Neuron (in vitro differentiated cells): ENCODE data around the gene HOMER1.

ENCODE experiments used
- H2AFZ ChIP-seq: one replicate; pipeline ENCODE4 v1.6.1; 2013; ENCODE audit warnings: low read depth, mild to moderate bottlenecking, inconsistent platforms, low read length, moderate library complexity
- H3K27me3 ChIP-seq: one replicate; pipeline ENCODE4 v1.6.1; 2013; ENCODE audit warnings: low read length; ENCODE audit not compliant: insufficient read depth
- H3K36me3 ChIP-seq: one replicate; pipeline ENCODE4 v1.6.1; 2013; ENCODE audit warnings: low read length; ENCODE audit not compliant: insufficient read depth
- H3K4me1 ChIP-seq: one replicate; pipeline ENCODE4 v1.6.1; 2013; ENCODE audit warnings: low read length; ENCODE audit not compliant: insufficient read depth
- H3K4me3 ChIP-seq: 2 replicates; pipeline ENCODE4 v1.5.1; 2013; ENCODE audit warnings: mild to moderate bottlenecking, low read length, moderate library complexity
- H3K9me3 ChIP-seq: one replicate; pipeline ENCODE4 v1.6.1; 2013; ENCODE audit warnings: low read length

Gene HOMER1

DNA sequence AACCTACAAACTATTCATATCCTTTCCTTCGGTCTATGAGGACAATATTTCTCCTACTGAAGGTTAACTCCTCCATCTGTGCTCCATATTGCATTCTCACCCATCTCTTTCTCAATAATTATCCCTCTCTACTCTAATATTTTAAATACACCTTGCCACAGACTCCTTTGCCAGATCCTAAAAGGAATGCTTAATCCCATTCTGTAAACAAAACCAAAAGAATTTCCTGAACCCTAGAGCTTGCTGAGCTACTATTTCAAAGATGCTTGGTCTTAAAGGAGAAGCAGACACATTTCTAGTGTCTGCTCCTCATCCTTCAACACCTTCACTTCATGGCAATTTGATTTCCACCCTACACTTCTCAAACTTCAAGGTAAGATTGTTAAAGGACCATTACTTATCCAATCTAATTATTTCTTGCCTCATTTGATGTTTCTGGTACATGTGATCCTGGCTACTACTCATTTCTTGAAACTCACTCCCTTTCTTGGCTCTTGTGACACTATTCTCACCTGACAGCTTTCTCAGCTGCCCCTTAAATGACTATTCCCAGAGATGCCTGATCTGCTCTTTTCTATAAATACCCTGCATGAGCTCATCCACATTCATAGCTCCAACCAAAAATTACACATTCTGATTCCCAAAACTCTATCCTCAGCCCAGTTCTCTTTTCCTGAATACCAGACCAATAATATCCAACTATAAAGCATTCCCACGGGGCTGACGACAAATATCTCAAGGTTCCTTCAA is 20.2 kb downstream of the HOMER1 start:
- H3K9me3 ChIP-seq = no peaks in the 10 kb centered on the region
- no peak overlapping the region for H3K4me3 ChIP-seq
- no peaks in the 10 kb centered on the region for H3K4me1 ChIP-seq
- no peak overlapping the region for H2AFZ ChIP-seq
- H3K36me3 ChIP-seq = no peaks in the 10 kb centered on the region
- no peaks in the 10 kb centered on the region for H3K27me3 ChIP-seq

DNA sequence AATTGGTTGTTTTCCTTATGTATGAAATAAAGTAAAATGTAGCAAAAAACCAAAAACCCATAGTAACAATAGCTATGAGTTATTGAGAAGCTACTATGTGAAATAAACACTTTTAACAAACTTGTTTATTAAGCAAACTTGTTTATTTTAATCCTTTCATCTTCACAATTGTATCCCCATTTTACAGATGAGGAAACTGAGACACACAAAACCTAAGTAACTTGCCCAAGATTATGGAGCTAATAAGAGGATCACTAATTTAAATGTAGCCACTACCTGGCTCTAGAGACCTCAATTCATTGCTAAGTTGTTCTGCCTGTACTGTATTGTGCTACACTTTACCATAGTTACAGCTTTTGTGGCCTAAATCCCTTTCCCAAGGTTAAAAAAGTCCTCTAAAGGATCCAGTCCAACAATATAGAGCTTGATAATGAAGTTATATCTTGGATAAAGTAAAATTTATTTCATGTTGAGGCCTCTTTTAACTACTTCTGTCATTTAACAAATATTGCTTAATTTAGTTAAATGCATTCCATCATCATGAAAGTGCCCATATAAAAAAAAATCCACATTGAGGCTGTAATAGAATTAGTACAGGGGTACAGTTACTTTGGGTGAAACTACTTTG is 22.1 kb downstream of the HOMER1 start:
- Histone ChIP-seq H3K36me3 (no peaks in the 10 kb centered on the region), H3K4me3 (no peak overlapping the region), H2AFZ (no peak overlapping the region), H3K4me1 (no peaks in the 10 kb centered on the region), H3K9me3 (no peaks in the 10 kb centered on the region), H3K27me3 (no peaks in the 10 kb centered on the region)

DNA sequence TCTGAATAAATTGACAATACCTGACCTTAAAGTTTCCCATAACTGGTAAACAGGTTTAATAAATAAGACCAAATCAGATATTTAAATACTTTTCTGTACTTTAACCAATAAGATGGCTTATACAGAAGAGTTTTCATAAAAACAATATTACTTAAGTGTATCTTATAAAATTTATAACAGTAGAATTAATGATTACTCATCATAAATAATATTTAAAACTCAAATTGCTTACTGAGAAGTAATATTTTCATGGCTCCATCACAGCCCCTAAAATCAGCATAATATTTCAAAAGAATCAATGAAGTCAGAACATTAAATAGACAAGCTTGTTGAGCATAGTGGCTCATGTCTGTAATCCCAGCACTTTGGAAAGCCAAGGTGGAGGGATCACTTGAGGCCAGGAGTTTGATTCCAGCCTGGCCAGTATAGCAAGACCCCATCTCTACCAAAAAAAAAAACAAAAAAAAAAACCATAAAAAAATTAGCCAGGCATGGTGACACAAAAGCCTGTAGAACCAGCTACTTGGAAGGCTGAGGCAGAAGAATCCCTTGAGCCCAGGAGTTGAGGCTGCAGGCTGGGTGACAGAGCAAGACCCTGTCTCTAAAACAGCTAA is 23.5 kb downstream of the HOMER1 start:
- Histone ChIP-seq H2AFZ (no peak overlapping the region), H3K9me3 (no peaks in the 10 kb centered on the region), H3K4me3 (no peak overlapping the region), H3K4me1 (no peaks in the 10 kb centered on the region), H3K27me3 (no peaks in the 10 kb centered on the region), H3K36me3 (no peaks in the 10 kb centered on the region)

DNA sequence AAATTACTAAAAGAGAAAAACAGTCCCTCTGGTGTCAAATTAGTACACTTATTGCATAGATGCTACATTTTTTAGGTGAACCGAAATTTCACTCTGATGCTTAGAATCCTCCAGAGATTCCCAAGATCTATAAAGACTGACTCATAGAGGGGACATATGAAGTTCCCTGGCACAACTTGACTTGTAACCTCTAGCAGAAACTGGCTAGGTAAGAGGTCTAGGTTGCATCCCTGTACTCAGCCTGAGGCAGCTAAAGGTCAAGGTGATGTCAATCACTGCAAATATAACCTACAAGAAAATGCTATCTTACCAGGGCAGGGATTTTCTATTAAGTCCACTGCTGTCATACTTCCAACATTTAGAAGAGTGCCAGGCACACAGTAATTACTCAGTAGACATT is 24.2 kb downstream of the HOMER1 start:
- H3K27me3 ChIP-seq = no peaks in the 10 kb centered on the region
- H3K4me1 ChIP-seq = no peaks in the 10 kb centered on the region
- no peak overlapping the region for H3K4me3 ChIP-seq
- no peak overlapping the region for H2AFZ ChIP-seq
- H3K9me3 ChIP-seq = no peaks in the 10 kb centered on the region
- H3K36me3 ChIP-seq = no peaks in the 10 kb centered on the region

DNA sequence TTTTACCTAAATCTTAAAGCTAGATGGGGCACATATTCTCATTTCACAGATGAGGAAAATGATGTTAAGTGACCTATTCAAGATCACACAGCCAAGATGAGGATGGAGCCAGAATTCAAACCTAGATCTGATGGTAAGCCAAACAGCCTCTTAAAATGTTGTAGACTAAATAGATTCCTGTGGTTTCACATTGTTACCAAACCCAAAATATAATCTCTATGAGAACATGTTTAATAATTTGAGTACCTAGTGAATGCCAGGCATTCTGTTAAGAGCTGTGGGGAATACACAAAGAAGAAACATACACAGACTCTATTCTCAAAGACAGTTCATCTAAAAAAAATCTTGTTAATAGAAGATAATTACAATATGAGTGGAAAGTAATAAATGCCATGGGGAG is 25.2 kb downstream of the HOMER1 start:
- no peak overlapping the region for H3K4me3 ChIP-seq
- no peak overlapping the region for H2AFZ ChIP-seq
- H3K4me1 ChIP-seq = no peaks in the 10 kb centered on the region
- H3K36me3 ChIP-seq = no peaks in the 10 kb centered on the region
- H3K9me3 ChIP-seq = no peaks in the 10 kb centered on the region
- no peaks in the 10 kb centered on the region for H3K27me3 ChIP-seq

DNA sequence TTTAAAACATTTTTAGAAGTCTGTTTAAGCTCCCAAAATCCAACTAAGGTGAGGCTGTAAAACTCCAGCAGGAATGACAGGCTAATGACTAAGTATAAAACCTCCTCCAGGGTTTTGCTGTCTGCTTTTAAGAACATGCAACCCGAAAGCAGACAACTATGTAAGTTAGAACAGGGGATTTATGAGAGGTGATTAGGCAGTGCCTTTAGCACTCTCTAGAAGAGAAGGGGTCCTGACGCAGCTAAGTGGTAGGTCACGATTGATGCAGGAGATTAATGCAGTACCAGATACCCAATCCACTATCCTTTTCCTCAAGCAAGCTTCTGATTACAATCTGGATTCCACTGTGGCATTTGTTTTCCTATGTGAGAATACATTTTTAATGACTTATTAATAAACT is 25.9 kb downstream of the HOMER1 start:
- Histone ChIP-seq H3K9me3 (no peaks in the 10 kb centered on the region), H3K36me3 (no peaks in the 10 kb centered on the region), H3K27me3 (no peaks in the 10 kb centered on the region), H2AFZ (no peak overlapping the region), H3K4me3 (no peak overlapping the region), H3K4me1 (no peaks in the 10 kb centered on the region)

DNA sequence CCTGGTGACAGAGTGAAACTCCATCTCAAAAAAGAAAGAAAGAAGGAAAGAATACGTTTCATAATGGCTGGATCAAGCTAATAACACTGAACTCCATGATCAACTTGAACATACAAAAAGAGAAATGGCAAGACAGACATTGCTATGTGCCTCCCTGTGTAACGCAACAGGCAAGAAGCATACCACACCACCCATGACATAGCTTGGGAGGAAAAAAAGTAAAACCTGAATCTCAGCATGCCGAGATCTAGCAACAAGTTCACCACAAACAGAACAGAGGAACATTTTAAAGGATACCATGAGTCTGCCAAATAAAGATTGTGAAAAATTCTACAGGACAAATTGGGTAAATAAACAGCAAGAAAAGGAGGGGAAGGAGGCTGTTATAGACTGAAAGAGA is 26.7 kb downstream of the HOMER1 start:
- Histone ChIP-seq H3K36me3 (no peaks in the 10 kb centered on the region), H3K4me1 (no peaks in the 10 kb centered on the region), H2AFZ (no peak overlapping the region), H3K27me3 (no peaks in the 10 kb centered on the region), H3K9me3 (no peaks in the 10 kb centered on the region), H3K4me3 (no peak overlapping the region)

DNA sequence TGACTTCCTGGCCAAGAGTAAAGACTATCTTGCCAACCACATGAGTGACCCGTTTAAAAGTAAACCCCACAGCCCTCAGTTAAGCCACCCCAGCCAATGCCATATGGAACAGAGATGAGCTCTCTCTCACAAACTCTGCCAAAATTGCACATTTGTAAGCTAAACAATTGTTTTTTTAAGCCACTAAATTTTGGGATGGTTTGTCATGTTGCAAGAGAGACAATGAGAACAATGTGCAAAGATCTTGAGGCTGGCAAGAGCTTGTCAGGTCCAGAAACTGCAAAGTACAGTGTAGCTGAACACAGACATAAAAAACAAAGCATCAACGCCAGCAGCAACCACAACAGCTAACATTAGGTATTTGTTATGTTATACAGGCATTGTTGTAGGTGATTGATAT is 27.8 kb downstream of the HOMER1 start:
- Histone ChIP-seq H3K9me3 (no peaks in the 10 kb centered on the region), H3K27me3 (no peaks in the 10 kb centered on the region), H3K36me3 (no peaks in the 10 kb centered on the region), H3K4me1 (no peaks in the 10 kb centered on the region), H2AFZ (no peak overlapping the region), H3K4me3 (no peak overlapping the region)

DNA sequence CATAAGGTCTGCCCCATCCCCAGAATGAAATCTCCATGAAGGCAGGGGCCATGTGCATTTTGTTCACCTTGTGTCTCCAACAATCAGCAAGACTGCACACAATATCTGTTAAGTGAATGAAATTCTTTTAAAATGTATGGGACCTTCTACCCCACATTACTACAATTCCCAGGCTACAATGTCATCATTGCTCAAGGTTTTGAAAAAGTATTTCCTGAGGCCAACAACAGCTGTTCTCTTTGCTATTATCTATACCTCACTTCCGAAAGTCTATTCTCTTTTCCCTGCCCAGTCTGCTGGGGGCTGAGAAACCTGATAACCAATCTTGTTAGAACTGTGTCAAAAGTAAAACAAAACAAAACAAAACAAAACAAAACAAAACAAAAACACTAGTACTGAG is 29.2 kb downstream of the HOMER1 start:
- H2AFZ ChIP-seq = no peak overlapping the region
- H3K27me3 ChIP-seq = no peaks in the 10 kb centered on the region
- H3K36me3 ChIP-seq = no peaks in the 10 kb centered on the region
- no peaks in the 10 kb centered on the region for H3K9me3 ChIP-seq
- H3K4me3 ChIP-seq = no peak overlapping the region
- no peaks in the 10 kb centered on the region for H3K4me1 ChIP-seq

DNA sequence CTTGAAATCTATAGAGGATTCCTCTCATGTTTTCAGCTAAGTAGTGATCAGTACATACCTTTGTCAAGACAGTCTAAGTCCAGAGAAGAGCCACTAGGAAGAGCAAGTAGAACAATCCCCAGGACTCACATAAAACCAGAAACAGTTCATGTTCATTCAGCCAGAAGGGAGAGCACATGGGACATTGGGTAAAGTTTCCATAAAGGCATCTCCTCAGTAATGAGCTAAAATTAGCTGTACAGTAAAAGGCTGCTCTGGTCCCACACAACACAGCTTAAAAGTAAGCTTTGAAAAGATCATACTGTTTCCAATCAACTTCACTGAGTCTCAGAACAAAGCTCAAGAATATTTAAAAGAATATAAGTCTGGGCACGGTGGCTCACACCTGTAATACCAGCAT is 32.4 kb downstream of the HOMER1 start:
- Histone ChIP-seq H3K36me3 (no peaks in the 10 kb centered on the region), H3K27me3 (no peaks in the 10 kb centered on the region), H3K4me1 (no peaks in the 10 kb centered on the region), H3K4me3 (no peak overlapping the region), H3K9me3 (no peaks in the 10 kb centered on the region), H2AFZ (no peak overlapping the region)

DNA sequence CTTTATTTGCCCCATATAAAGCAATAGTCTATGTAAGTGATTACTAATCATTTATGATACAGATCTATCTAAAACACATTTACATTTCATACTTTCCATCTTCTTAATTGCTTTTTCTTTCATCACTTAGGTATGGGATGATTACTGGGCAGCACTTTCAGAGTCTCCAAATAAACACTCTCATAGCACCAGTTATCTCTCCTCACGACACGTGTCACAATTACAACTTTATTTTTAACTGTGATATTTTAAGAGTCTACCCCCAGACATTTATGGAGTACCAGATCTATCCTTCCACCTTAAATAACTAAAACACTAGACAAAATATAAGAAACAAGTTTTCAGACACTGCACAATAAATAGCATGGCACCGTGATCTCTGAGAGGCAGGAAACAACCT is 32.9 kb downstream of the HOMER1 start:
- no peaks in the 10 kb centered on the region for H3K4me1 ChIP-seq
- no peaks in the 10 kb centered on the region for H3K36me3 ChIP-seq
- H3K27me3 ChIP-seq = no peaks in the 10 kb centered on the region
- H3K9me3 ChIP-seq = no peaks in the 10 kb centered on the region
- H2AFZ ChIP-seq = no peak overlapping the region
- no peak overlapping the region for H3K4me3 ChIP-seq

DNA sequence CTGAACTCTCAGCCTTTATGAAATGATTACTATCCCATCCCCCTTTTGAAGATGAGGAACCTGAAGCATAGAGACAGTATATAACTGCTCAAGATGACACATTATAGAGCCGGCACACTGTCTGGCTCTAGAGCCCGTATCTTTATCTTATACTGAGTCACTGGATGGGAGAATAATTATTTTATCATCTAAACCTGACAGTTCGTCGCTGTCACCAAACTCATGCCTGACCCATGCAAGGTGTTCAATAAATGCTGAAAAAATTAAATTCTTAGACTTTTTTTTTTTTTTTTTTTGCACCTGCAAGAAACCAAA is 38.8 kb downstream of the HOMER1 start:
- Histone ChIP-seq H3K27me3 (no peaks in the 10 kb centered on the region), H2AFZ (no peak overlapping the region), H3K36me3 (no peaks in the 10 kb centered on the region), H3K4me3 (no peak overlapping the region), H3K4me1 (peaks cover 4% of the 10 kb centered on the region), H3K9me3 (no peaks in the 10 kb centered on the region)

DNA sequence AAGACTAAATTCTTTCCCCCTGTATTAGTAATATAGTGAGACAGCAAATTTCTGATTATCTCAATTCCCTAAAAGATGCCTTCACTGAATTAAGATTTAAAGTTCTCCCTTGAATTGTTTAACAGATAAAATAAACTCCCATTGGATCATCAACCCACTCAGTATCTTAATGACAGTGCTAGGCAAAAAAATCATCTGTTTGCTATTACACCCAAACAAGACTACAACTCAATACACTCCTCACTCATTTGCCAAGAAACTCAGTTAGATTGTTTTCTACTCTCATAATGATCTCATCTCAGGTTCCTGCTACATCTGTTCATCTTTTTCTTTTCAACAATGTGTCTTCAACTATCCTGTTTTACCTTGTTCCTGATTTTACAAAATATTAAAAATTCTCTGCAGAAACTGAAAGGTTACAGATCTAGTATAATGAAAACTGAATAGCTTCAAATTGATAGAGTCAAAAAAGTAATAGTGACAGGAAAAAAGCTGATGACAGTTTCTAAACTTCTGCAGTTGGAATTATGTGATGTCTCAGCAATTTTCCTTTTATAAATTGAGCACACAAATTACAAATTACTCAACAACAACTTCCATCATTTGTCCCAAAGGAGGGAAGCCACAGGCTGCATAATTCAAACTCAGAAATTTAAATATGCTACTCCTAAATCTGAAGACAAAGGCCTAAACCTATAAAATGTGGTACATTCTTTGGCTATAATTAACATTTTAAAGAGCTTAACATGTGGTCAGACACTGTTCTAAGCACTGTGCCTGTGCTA is 39.4 kb downstream of the HOMER1 start:
- Histone ChIP-seq H3K36me3 (no peaks in the 10 kb centered on the region), H2AFZ (no peak overlapping the region), H3K27me3 (no peaks in the 10 kb centered on the region), H3K9me3 (no peaks in the 10 kb centered on the region), H3K4me1 (peaks cover 4% of the 10 kb centered on the region), H3K4me3 (no peak overlapping the region)
